ENCODE data around the gene MTCL1.

The MTCL1 gene

DNA sequence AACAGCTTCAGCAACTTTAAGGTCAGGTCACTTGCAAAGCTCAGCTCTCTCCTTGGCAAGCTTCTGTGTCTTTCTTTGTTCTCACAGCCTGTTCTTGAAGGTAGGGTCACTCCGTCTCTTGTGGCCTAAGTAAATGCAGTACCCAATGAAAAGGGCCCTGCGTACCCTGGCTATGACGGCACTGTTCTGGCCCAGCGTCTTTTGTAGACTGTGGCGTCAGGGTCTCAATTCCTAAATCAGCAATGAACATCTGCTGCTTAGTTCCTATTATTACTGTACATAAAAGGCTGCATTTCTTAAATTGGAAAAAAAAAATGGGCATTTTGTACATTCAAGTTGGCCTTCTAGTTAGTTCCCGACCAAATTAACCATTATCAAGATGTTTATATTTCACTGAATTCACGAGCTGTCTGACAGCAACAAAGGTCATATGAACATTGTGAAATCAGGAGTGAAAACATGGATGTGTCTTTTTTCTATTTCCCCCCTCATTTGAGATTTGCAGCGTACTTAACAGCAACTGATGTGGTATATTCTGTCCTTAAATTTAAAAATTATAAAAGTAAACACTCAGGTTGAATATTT is 17.0 kb upstream of the MTCL1 start:
- no peak for DNase-seq

- DNase-seq = no peak
Measured at GRCh38 chr18:8688816-8689215, 16.5 kb upstream of the MTCL1 start.

DNA sequence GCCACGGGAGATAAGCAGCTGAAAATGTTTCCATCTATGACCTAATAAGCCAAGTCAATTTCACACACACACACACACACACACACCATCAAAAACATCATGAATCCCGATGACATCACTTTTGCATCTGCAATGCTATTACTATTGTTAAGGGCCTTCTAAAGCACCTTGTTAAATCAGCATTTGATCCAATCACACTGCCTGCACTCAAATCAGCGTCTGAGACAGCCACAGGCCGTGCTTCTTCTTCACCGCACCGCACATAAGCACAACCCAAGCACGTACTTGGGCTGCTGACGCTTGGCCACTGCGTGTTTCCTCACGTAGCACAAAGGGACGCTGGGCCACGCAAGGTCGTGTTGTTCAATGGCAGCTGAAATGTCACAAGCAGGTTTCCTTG is 15.8 kb upstream of the MTCL1 start:
- no peak for DNase-seq

GRCh38 chr18:8694891-8695290 is 10.5 kb upstream of the MTCL1 start:
- DNase-seq = no peak

- no peak for DNase-seq
Measured at GRCh38 chr18:8695932-8696517, 9.3 kb upstream of the MTCL1 start.

DNA sequence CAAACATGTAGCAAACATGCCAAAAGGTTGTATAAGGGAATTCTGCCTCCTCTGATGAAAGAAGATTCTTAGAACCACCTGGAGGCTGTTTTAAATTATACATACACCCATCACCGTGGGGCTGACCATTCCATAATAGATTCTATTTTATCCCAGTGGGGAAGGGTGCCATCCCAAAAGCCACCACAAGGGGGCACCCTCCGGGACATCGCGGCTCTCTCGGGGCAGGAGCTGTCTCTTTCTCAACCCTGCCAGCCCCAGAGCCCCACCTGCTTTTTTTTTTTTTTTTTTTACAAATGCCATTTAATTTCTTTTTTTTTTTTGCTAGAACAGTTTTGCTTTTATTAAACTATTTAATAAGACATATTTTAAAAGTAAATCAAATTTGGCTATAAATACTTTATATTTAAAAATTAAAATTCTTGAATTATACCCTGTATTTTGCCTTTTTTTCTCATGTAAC is 8.6 kb upstream of the MTCL1 start:
- DNase-seq = peak; percentile 46

DNA sequence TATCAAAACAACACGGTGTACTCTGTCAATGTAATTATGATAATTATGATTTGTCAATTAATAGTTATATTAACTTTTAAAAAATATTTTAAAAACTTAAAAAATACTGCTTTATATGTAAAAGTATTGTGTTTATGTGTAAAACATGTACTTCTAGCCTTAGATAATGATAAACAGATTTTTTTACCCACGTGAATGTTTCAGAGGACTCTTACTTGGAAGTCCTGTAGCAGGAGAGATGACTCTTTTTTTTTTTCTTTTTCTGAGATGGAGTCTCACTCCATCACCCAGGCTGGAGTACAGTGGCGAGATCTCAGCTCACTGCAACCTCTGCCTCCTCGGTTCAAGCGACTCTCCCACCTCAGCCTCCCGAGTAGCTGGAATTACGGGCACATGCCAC is 6.2 kb upstream of the MTCL1 start:
- DNase-seq = no peak

DNA sequence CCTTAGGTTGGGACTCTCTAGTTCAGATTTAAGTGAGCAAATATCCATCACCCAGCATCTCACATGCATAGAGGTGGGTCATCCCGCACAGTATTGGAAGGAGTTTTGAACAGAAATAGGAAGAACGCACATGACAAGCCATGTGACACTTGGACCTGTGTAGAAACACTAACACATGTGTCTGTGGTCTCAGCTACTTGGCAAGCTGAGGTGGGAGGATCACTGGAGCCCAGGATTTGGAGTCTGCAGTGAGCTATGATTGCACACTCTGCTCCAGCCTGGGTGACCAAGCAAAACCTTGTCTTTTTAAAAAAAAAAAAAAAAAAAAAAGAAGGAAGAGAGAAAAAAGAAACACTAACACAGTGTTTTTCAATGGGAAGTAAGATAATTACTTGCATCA is 5.4 kb upstream of the MTCL1 start:
- no peak for DNase-seq

GRCh38 chr18:8701546-8702118 is 3.7 kb upstream of the MTCL1 start:
- no peak for DNase-seq

GRCh38 chr18:8702668-8703067 is 2.7 kb upstream of the MTCL1 start:
- DNase-seq = no peak

DNA sequence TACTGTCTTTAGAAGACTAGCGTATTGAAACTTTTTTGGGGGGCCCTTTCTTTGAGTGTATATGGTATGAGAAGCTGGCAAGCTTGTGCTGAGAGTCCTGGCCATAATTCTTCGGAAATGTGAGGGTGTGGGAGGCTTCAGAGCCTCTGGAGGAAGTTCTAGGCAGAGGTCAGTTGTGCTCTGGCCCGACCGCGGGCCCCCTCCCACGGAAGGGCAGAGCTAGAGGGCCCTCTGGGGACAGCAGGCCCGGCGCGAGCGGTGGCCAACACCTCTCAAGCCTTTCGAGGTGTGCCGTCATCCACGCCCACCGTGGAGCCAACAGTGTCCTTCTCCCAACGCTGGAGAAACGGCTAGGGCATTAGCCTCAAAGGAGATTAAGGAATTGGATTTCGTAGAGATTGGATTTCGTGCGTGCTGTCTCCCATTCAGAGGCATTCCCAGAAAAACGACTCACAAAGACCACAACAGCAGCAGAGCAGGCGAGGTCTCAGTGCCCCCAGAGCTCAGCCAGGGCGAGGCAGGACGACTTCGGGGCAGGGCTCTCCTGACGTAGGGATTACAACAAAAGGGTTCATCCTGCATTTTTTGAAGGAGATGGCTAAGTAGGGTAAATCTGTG is 2.2 kb upstream of the MTCL1 start:
- DNase-seq = no peak

DNA sequence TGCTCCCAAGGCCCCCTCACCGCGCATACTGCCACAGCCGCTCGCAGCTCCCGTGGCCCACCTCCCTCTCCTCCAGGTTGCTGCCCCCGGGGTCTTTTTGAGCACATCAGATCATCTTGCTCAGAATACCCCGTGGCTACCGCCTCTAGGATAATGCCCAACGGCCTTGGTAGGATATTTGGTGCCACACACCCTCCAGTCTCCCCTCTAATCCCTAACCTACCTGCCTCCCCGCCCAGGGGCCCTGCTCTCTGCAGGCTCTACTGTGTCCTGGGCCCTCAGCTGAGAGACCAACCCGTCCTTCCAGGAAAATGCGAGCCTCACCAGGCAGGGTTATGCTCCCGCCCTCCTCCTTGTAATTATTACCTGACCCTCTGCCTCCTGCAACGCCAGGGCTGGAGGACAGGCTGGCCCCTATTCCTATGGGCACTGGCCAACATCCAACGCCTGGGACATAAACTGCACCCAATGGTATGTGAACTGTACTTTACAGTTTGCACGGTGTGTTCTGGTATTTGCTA is 1.5 kb upstream of the MTCL1 start:
- DNase-seq = no peak

DNA sequence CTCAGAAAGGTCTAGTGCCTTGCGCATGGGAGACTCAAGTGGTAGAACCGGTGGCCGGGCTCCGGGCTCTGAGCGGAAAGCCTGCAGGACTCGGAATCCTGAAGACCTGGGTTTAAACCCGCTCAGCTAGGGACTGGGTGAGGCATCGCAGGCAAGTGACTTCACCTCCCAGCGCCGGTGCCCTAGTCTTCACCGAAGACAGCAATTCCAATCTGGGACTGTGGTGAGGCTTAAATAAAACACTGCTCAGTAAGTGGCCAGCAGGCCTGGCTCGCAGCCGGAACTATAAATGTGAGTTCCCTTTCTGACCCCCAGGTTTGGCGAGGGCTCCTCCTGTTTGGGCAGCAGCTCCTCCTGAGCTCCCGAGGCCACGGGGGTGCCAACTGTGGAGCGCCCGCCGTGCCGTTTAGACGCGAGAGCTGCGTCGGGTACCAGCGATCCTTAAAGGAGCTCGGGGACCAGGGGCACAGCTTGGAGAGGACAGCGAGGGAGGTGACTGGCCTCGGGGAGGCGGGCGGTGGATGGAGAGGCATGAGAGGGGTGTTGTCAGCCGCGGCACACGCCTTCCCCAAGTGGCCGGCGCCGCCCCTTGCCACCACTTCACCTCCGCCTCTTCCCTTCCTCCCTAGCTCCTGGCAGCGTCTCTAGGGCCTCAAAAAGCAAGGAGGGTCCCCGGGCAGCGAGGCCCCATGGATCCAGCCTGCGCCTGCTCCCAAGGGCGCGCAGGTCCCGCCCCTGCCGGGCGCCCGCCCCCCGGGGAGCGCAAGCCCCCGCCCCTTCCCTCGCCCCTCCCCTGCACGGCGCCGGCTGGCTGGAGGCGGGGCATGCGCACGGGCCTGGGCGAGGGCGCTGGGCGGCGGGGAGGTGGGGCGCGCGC is 757 bp upstream of the MTCL1 start:
- peak; percentile 82 for DNase-seq

GRCh38 chr18:8705961-8706790 is 820 bp downstream of the MTCL1 start:
- no peak for DNase-seq

GRCh38 chr18:8706791-8707555 is 1.6 kb downstream of the MTCL1 start:
- DNase-seq = peak; percentile 70

- DNase-seq = peak; percentile 41
Measured at GRCh38 chr18:8707556-8708300, 2.4 kb downstream of the MTCL1 start.

GRCh38 chr18:8708670-8709069 is 3.3 kb downstream of the MTCL1 start:
- DNase-seq = no peak

GRCh38 chr18:8709248-8710059 is 4.1 kb downstream of the MTCL1 start:
- DNase-seq = no peak

- no peak for DNase-seq
Measured at GRCh38 chr18:8711736-8712135, 6.4 kb downstream of the MTCL1 start.

DNA sequence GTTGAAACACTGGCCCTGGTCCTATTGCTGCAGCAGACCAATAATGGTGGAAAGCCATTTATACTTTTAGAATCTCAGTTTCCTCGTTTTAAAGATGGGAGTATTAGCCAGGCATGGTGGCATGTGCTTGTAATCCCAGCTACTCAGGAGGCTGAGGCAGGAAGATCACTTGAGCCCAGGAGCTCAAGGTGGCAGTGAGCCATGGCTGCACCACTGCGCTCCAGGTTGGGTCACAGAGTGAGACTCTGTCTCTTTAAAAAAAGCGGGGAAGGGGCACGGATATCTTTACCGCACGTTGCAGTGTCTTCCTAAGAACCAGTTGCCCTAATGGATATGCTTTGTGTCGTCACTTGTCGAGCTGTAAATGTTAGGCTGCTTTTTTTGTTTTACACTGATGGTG is 8.3 kb downstream of the MTCL1 start:
- DNase-seq = no peak

Measured in NCI-H748 treated with DMSO at 0.1 percent for 48 hours (cell line).